Measurements from ENCODE around the gene RER1. TPM values are rescaled to one million over a fixed set of nuclear protein-coding genes. Genes with fewer than 3 reads are reported as not detected.

RER1 gene
- total and polyA plus RNA-seq, 11 donors, result 43.3 to 124 (median 78.3) TPM

GRCh38 chr1:2449636-2450454, 58.2 kb downstream of the RER1 start:
- 51 to 62% (median 55%) methylated on average over 13 to 23 of the region's 23 CpGs for WGBS, 4 donors
- Histone ChIP-seq H3K4me1 (no peaks in the 10 kb centered on the region), H3K9me3 (no peaks in the 10 kb centered on the region), H3K4me3 (no peak overlapping the region), H3K27me3 (peaks cover 22 to 82% (median 39%) of the 10 kb centered on the region in 9 donors), H3K36me3 (no peaks in the 10 kb centered on the region), H3K27ac (no peak overlapping the region)
- ATAC-seq (no peak), DNase-seq (no peak)
- intact Hi-C loops (cut with DNase I), result no loop called here
- TF ChIP-seq POLR2A (IDR thresholded peaks at IDR 0.05) (no peak), CTCF (IDR thresholded peaks at IDR 0.05) (no peak)

DNA sequence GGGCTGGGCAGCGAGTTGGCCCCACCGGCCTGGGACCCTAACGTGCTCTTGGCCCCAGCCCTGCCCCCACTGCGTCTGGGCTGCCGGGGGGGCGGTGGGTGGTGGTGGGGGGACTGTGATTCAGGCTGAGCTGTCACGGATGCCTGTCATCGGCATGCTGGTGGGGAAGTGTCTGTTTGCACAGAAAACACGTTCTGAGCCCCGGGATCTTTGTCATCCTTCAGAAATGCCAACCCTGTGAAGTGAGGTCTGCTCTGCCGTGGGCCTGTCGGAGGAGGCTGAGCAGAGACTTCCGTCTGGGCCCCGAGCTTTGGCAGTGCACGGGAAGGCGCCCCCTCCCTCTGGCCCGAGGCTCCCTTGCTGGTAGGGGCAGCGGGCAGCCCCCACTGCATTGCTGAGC, 60.1 kb downstream of the RER1 start:
- 13 to 20% (median 13%) methylated on average over 12 to 18 of the region's 18 CpGs; no CpG with 5 or more reads in 1 of the 4 donors for WGBS, 4 donors
- Histone ChIP-seq H3K4me3 (no peak overlapping the region), H3K4me1 (no peaks in the 10 kb centered on the region), H3K27me3 (peaks cover 20 to 82% (median 38%) of the 10 kb centered on the region in 9 donors), H3K9me3 (no peaks in the 10 kb centered on the region), H3K27ac (no peak overlapping the region), H3K36me3 (no peaks in the 10 kb centered on the region)
- intact Hi-C loops (cut with DNase I), result no loop called here
- DNase-seq (no peak), ATAC-seq (no peak)
- TF ChIP-seq CTCF (IDR thresholded peaks at IDR 0.05) (no peak), POLR2A (IDR thresholded peaks at IDR 0.05) (no peak)

- intact Hi-C loops (cut with DNase I), result no loop called here
- DNase-seq (no peak), ATAC-seq (no peak)
- Histone ChIP-seq H3K4me1 (no peaks in the 10 kb centered on the region), H3K36me3 (no peaks in the 10 kb centered on the region), H3K27ac (no peak overlapping the region), H3K4me3 (no peak overlapping the region), H3K27me3 (peaks cover 18 to 81% (median 38%) of the 10 kb centered on the region in 9 donors), H3K9me3 (no peaks in the 10 kb centered on the region)
- 45 to 62% (median 48%) methylated on average over 8 to 21 of the region's 21 CpGs for WGBS, 4 donors
- TF ChIP-seq CTCF (IDR thresholded peaks at IDR 0.05), result no peak
- TF ChIP-seq POLR2A (IDR thresholded peaks at IDR 0.05), result no peak
Observed at GRCh38 chr1:2452201-2452931, 60.7 kb downstream of the RER1 start.

- no peak overlapping the region for H3K4me3 ChIP-seq
- H3K27ac ChIP-seq, result no peak overlapping the region
- H3K36me3 ChIP-seq, result no peaks in the 10 kb centered on the region
- TF ChIP-seq POLR2A (IDR thresholded peaks at IDR 0.05) (no peak), CTCF (IDR thresholded peaks at IDR 0.05) (no peak)
- ATAC-seq (no peak), DNase-seq (no peak)
- WGBS, 4 donors, result 63 to 74% (median 70%) methylated on average over 13 to 19 of the region's 19 CpGs
- peaks cover 18 to 84% (median 38%) of the 10 kb centered on the region in 9 donors for H3K27me3 ChIP-seq
- no peaks in the 10 kb centered on the region for H3K9me3 ChIP-seq
- intact Hi-C loops (cut with DNase I), result no loop called here
- H3K4me1 ChIP-seq, result no peaks in the 10 kb centered on the region
Observed at GRCh38 chr1:2452932-2453315, 61.3 kb downstream of the RER1 start.

Data from heart left ventricle (tissue), 16 donors.